HG03460 (cell line): ENCODE data around the gene PALLD.

Experiments
- ATAC-seq: cut with Tn5 transposase; IDR thresholded peaks from one replicate; pipeline ENCODE4 v1.9.1; 2021; ENCODE audit not compliant: unreplicated experiment

The PALLD gene

DNA sequence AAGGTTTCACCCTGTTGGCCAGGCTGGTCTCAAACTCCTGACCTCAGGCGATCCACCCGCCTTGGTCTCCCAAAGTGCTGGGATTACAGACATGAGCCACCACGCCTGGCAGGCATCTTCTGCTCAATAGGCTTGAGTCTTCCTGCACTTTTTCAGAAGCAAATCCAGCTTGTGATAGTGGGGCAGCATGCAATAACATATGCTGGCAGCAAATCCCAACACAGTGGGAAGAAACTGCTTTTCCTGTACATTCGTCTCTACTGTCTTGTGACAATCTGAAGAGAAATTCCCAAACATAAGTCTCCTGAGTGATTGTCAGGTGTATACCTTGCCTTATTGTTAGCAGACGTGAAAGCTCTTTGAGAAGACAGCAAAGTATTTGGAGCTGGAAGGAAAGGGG, 145.7 kb downstream of the PALLD start:
- no peak for ATAC-seq

DNA sequence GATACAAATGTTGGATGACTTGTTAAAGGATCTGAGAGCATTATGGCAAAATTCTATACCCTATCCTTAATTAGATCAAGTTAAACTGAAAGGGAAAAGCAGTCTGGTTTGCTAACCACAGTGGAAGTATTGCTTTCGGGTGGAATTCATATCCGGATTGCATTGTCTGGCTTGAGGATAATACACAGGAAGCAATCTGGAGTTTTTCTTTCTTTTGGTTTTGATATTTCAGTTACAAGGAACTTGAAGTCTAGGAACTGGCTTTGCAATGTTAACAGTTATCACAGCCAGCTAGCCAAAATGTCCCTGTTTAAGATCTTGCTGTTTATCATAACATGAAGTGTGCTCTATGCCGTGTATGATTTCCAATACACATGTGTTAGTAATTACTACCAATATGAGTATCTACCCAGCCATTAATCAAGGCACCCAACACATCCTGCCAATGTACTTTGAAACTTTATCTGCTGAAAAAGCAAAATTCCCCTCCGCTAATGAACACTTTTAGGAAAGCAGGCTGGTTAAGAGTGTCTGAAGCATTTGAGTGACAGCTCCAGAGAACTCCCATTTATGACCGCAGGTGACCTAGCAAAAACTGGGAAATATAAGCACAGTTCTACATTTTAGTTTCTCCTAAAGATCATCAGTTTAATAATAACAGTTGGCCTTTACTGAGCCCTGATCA, 146.4 kb downstream of the PALLD start:
- ATAC-seq, result no peak

DNA sequence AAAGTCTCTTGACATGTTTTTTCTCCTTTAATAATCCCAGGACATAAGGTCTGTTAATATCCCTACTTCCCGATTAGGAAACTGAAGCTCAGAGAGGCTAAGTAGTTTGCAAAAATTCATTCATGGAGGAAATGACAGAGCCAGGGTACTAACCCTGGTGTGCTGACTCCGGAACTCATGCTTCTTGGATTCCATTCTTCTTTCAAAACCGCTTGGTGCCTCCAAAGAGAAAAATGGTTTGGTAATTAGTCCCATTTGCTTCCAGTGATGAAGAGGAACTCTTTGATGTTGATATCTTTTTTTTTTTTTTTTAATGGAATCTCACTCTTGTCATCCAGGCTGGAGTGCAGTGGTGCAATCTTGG, 146.9 kb downstream of the PALLD start:
- no peak for ATAC-seq

GRCh38 chr4:168646001-168646768, 149.3 kb downstream of the PALLD start:
- ATAC-seq, result no peak

DNA sequence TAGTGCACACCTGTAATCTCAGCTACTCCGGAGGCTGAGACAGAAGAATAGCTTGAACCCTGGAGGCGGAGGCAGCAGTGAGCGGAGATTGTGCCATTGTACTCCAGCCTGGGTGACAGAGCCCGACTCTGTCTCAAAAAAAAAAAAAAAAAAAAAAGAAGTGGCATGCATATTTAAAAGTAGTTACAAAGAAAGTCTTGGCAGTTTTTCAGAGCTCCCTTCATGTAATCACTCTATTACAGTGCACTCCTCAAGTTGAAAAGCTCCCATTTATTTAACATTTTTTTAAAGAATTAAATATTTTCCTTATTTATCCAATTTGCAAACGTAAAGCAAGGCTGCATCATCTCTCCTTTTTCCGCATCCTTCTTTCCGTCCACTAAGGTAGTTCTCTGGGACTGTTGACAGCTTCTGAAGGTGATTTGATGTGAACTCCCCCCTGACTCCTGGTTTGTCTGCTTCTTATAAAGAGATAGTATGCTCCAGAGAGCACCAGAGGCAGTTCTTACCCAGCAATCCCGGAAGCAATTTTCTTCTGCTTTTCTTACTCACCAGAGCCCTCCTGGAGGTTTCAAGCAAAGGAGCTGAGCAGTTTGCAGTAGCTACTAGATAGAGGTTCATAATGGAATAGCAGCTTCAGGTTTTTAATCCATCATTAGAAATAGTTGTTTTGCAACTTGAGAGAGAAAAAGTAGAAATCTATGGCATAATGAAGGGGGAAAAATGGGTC, 151.0 kb downstream of the PALLD start:
- no peak for ATAC-seq

- ATAC-seq, result no peak
Observed at GRCh38 chr4:168648494-168648893, 151.6 kb downstream of the PALLD start.

GRCh38 chr4:168648929-168649328, 152.1 kb downstream of the PALLD start:
- ATAC-seq, result no peak

DNA sequence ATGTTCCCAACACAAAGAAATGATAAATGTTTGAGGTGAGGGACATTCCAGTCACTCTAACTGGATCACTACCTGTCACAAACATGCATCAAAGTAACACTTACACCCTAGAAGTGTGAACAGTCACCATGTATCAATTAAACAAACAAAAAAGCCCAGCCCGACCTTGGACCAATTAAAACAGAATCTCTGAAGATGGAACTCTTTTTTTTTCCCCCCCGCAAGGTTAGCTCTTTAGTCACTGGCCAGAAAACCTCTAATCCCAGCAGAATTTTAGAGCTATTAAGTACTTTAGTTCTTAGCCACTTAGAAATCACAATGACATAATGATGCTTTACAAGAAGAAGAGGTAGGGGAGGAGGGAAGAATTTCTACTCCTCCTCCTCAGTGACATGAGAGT, 154.5 kb downstream of the PALLD start:
- no peak for ATAC-seq

DNA sequence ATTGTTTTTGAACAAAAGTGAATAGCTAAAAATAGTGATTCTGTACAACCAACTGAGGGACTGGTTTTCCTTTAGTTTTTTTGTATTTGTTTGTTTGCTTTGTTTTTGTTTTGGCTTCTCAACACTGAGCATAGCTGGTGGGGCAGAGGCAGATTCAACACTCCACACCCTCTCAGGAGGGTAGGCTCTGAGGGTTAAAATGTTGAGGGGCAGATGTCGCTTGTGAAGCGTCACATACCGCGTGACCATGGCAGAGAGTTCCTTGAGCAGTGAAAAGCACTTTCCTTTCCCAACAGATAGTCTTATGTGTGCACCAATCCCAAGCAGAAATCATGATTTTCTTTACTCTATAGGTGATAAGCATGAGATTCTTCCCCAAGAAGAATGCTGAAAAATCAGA, 155.0 kb downstream of the PALLD start:
- no peak for ATAC-seq

- ATAC-seq, result no peak
Observed at GRCh38 chr4:168652755-168653154, 155.9 kb downstream of the PALLD start.

DNA sequence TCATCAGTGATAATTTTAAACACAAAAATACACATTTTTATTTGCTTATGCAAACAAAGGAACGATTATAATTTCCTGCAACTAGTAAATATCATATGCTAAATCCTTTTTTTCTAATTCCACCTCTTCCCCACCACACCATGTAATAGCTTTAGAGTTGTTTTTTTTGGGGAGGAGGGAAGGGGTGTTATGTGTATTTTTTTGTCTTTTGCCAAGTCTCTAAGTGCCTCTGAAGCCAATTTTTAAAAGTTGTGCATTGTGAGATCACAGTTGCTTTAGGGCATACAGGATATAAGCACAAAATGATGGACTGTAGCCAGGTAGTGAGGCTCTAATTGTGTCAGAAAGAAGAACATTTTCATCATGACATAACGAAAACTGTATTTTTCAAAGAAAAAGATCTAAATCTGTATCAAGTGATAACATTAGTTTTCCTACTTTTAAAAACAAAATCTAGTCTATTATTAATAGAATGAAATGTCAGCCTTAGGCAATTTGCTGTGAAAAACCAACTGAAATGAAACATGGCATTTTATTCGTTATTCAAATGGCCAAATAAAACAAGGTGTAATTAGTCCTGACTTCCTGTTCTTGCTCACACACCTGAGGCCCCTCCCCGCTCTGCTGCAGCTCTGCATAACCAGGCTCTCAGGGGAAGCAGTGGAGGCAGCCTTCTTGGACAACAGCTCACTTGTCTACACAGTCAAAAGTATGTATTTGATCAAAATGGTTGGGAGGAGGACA, 157.4 kb downstream of the PALLD start:
- ATAC-seq, result no peak

DNA sequence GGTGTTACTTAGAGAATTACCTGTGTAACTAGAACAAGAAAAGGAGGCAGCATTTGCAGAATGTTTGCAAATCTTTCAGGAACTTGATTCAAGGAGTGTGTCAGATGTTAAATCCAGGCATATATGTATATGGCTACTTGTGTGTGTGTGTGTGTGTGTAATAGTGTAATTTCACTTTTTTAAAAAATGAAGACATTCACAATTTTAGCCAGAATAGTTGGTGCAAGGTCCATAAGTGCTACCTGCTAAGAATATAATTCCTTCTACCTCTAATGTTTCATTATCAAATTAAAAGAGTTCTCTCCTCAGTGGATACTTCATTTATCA, 158.0 kb downstream of the PALLD start:
- no peak for ATAC-seq

GRCh38 chr4:168655182-168655581, 158.3 kb downstream of the PALLD start:
- no peak for ATAC-seq

DNA sequence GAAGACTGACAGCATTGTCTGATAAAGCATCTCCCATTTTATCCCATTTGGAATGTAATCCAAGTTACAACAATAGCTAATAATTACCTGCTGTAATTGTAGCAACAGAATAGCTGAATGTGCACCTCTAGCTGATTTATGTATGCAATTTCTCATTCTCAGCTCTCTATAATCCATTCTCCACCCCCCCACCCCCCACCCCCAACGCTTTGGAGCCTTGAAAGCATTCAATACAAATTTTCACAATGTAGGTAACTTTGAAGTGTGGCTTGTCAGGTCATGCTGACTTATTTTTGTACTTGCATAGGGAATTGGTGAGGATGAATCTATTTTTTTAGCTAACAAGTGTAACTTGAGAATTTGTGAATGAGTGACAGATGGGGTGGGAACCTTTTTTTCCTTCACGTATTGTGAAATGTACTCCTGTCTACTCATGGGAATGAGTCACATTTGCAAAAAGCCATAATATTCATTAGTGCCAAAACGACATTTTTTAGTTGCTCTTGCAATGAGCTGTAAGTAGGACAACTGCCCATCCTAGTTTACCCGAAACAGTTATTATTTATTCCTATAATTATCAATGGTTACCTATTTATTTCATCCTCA, 159.3 kb downstream of the PALLD start:
- no peak for ATAC-seq

DNA sequence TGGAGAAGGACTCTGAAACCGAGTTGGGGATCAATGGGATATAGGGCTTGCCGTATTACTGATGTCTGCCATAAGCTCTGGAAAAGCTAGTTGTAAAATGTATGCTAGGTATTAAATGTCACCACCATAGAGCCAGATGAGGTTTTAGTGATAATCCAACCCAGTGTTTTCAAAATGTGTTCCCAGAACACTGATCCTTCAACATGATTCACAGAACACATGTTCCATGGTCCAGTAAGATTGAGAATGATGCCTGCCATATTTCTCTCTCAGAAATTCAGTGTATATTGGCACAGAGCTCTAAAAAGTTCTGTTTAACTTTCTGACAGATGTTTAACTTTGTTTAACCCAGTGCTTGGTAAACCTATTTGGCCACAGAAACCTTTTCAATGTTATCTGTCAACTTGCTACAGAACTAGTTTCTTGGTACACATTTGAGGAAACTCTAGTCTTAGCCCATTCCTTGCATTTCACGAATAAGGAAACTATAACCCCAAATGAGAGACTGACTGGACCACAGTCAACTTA, 160.2 kb downstream of the PALLD start:
- ATAC-seq, result no peak

- no peak for ATAC-seq
Observed at GRCh38 chr4:168658751-168659150, 161.9 kb downstream of the PALLD start.

DNA sequence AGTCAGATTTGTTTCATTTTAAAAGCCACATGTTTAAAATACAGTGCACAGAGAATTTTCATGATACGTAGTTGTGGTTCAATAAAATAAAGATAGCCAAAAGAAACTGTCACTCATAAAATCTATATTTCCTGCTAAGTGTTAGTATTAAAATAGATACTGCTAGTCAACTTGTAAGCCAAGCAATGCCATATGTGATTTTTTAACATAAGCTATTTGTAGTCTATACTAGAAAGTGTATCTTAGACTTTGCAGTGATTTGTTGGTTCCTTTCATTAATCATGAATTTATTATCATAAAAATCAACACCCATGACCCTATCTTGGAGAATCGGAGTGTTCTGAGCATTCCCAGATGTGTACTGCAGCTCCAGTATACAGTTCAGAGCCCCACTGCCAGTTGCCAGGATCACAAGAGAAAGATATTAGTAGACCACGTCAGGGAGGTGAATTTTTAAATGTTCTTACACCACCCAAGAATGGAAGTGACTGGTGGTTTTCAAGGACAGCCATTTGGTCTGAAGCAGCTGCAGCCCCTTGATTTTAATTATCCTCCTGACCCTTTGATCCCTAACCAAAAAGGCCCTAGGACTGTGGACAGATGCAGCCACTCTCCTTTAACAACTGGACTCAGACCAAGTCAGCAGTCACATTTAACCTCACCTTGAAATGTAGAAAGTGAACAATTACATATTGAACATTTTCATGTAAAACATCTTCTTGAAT, 163.1 kb downstream of the PALLD start:
- no peak for ATAC-seq

- no peak for ATAC-seq
Observed at GRCh38 chr4:168662297-168662984, 165.6 kb downstream of the PALLD start.

- ATAC-seq, result no peak
Observed at GRCh38 chr4:168664242-168664891, 167.5 kb downstream of the PALLD start.
